Sigmoid colon (tissue), 4 donors: ENCODE measurements around the gene TTC8.
"Not testable (repeated sequence)": the region's sequence is repeated elsewhere in the genome, so short reads cannot be mapped to it uniquely, and the experiment has no call there.

Experiments
- POLR2A ChIP-seq, 2 donors: fragments of 450-650 bp; IDR thresholded peaks; one replicate each; pipeline ENCODE4 v1.6.1; 2016; ENCODE audit warnings: antibody characterized with exemption in 2 of 2, mild to moderate bottlenecking in 2 of 2, moderate library complexity in 2 of 2
- POLR2AphosphoS5 ChIP-seq, 4 donors: sonication (generic); formaldehyde crosslinking; IDR thresholded peaks; one replicate each; pipeline ENCODE4 v1.6.1; 2017; ENCODE audit warnings: antibody characterized with exemption in 4 of 4
- TF ChIP-seq, protein P1 (sequence below), 4 experiments: fragments of 450-650 bp in 3 of 4; fragments of 200-600 bp in 1 of 4; IDR thresholded peaks; one replicate each; pipeline ENCODE4 v1.5.1; 2016 to 2019; ENCODE audit warnings: antibody characterized with exemption in 4 of 4, mild to moderate bottlenecking in 3 of 4, moderate library complexity in 2 of 4

DNA sequence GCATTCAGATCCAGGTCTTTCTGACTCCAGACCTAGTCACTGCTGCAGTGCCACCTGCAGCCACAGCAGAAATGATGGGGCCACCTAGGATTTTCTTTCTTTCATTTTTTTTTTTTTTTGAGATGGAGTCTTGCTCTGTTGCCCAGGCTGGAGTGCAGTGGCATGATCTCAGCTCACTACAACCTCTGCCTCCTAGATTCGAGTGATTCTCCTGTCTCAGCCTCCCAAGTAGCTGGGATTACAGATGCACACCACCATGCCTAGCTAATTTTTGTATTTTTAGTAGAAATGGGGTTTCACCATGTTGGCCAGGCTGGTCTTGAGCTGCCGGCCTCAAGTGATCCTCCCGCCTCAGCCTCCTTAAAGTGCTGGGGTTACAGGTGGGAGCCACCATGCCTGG is 33.4 kb downstream of the TTC8 start:
- TF ChIP-seq POLR2AphosphoS5, POLR2A (IDR thresholded peaks at IDR 0.05): not testable (repeated sequence)
- TF ChIP-seq, protein P1, sequence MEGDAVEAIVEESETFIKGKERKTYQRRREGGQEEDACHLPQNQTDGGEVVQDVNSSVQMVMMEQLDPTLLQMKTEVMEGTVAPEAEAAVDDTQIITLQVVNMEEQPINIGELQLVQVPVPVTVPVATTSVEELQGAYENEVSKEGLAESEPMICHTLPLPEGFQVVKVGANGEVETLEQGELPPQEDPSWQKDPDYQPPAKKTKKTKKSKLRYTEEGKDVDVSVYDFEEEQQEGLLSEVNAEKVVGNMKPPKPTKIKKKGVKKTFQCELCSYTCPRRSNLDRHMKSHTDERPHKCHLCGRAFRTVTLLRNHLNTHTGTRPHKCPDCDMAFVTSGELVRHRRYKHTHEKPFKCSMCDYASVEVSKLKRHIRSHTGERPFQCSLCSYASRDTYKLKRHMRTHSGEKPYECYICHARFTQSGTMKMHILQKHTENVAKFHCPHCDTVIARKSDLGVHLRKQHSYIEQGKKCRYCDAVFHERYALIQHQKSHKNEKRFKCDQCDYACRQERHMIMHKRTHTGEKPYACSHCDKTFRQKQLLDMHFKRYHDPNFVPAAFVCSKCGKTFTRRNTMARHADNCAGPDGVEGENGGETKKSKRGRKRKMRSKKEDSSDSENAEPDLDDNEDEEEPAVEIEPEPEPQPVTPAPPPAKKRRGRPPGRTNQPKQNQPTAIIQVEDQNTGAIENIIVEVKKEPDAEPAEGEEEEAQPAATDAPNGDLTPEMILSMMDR (IDR thresholded peaks at IDR 0.05) = not testable (repeated sequence)
